Head of caudate nucleus (tissue), 42 donors: ENCODE results near the gene SPAG16.
A peak's percentile ranks its signal among the peaks of the same experiment; 100 is the strongest.
"Not testable (repeated sequence)": the region's sequence is repeated elsewhere in the genome, so short reads cannot be mapped to it uniquely, and the experiment has no call there.

Experiments
- DNase-seq, 42 donors: peaks; one replicate each; pipeline versions ENCODE4 v3.0.0 to v3.0.0-alpha.2; 2020 to 2021; ENCODE audit warnings: mixed read lengths in 7 of 42
- intact Hi-C: fragments of 100-400 bp; cut with DNase I; formaldehyde crosslinking; loops from one replicate; pipeline ENCODE4 v1.15.0; 2022

SPAG16 gene

GRCh38 chr2:214014551-214015220 is 730.4 kb downstream of the SPAG16 start:
- DNase-seq = no peak
- intact Hi-C loops = no loop called here

GRCh38 chr2:214019229-214019972 is 735.1 kb downstream of the SPAG16 start:
- DNase-seq = peak in 13 of 42 donors; percentile 7 to 57 (median 19)

GRCh38 chr2:214019973-214020345 is 735.7 kb downstream of the SPAG16 start:
- DNase-seq = no peak
- intact Hi-C loops = no loop called here

More at GRCh38 chr2:214019229-214019972, 735.1 kb downstream of the SPAG16 start:
- intact Hi-C loops = no loop called here

- intact Hi-C loops = no loop called here
- DNase-seq = no peak
Observed at GRCh38 chr2:214029190-214029589, 744.9 kb downstream of the SPAG16 start.

GRCh38 chr2:214031566-214031965 is 747.3 kb downstream of the SPAG16 start:
- intact Hi-C loops = no loop called here
- no peak for DNase-seq

- intact Hi-C loops = no loop called here
- no peak for DNase-seq
Observed at GRCh38 chr2:214034417-214034816, 750.2 kb downstream of the SPAG16 start.

GRCh38 chr2:214035091-214035852 is 751.0 kb downstream of the SPAG16 start:
- intact Hi-C loops = no loop called here
- no peak for DNase-seq

GRCh38 chr2:214035921-214036320 is 751.7 kb downstream of the SPAG16 start:
- intact Hi-C loops = no loop called here
- DNase-seq = no peak

GRCh38 chr2:214038186-214038585 is 753.9 kb downstream of the SPAG16 start:
- intact Hi-C loops = no loop called here
- no peak for DNase-seq

GRCh38 chr2:214050731-214051130 is 766.5 kb downstream of the SPAG16 start:
- no peak for DNase-seq
- intact Hi-C loops = no loop called here

- no peak for DNase-seq
- intact Hi-C loops = no loop called here
Observed at GRCh38 chr2:214051585-214051984, 767.3 kb downstream of the SPAG16 start.

GRCh38 chr2:214052235-214052634 is 768.0 kb downstream of the SPAG16 start:
- intact Hi-C loops = no loop called here
- no peak for DNase-seq

GRCh38 chr2:214057986-214058385 is 773.7 kb downstream of the SPAG16 start:
- intact Hi-C loops = no loop called here
- DNase-seq = no peak

- intact Hi-C loops, DNase-seq: not testable (repeated sequence)
Observed at GRCh38 chr2:214062279-214062678, 778.0 kb downstream of the SPAG16 start.

- no peak for DNase-seq
- intact Hi-C loops = no loop called here
Observed at GRCh38 chr2:214064471-214064870, 780.2 kb downstream of the SPAG16 start.

- DNase-seq = no peak
- intact Hi-C loops = no loop called here
Observed at GRCh38 chr2:214066862-214067261, 782.6 kb downstream of the SPAG16 start.

- peak in 14 of 42 donors; percentile 3 to 75 (median 36) for DNase-seq
- intact Hi-C loops = no loop called here
Observed at GRCh38 chr2:214069254-214069653, 785.0 kb downstream of the SPAG16 start.

- no peak for DNase-seq
- intact Hi-C loops = no loop called here
Observed at GRCh38 chr2:214075456-214075855, 791.2 kb downstream of the SPAG16 start.

- intact Hi-C loops = no loop called here
- DNase-seq = no peak
Observed at GRCh38 chr2:214076527-214076926, 792.3 kb downstream of the SPAG16 start.

- intact Hi-C loops = no loop called here
- DNase-seq = no peak
Observed at GRCh38 chr2:214077727-214078126, 793.5 kb downstream of the SPAG16 start.
